HEK293T (cell line): Measurements from ENCODE around the gene PPP5C.

Source experiments
- BHLHE40 ChIP-seq: fragments of 450-650 bp; IDR thresholded peaks from 2 replicates; pipeline ENCODE4 v1.6.1; 2016; ENCODE audit warnings: mild to moderate bottlenecking, moderate library complexity, borderline replicate concordance
- FOXK2 ChIP-seq: fragments of 450-650 bp; IDR thresholded peaks from 2 replicates; pipeline ENCODE4 v1.6.1; 2016; ENCODE audit warnings: mild to moderate bottlenecking
- FOXM1 ChIP-seq: fragments of 450-650 bp; IDR thresholded peaks from 2 replicates; pipeline ENCODE4 v1.6.1; 2017; ENCODE audit warnings: mild to moderate bottlenecking, borderline replicate concordance
- LEF1 ChIP-seq: fragments of 450-650 bp; IDR thresholded peaks from 2 replicates; pipeline ENCODE4 v1.6.1; 2017; ENCODE audit warnings: mild to moderate bottlenecking, borderline replicate concordance
- NFRKB ChIP-seq: fragments of 450-650 bp; IDR thresholded peaks from 2 replicates; pipeline ENCODE4 v1.6.1; 2016; ENCODE audit warnings: mild to moderate bottlenecking, moderate library complexity
- SP1 ChIP-seq: fragments of 450-650 bp; IDR thresholded peaks from 2 replicates; pipeline ENCODE4 v1.6.1; 2017
- TARDBP ChIP-seq: fragments of 450-650 bp; IDR thresholded peaks from 2 replicates; pipeline ENCODE4 v1.6.1; 2016
- ZNF384 ChIP-seq: fragments of 450-650 bp; IDR thresholded peaks from 2 replicates; pipeline ENCODE4 v1.6.1; 2016

GRCh38 chr19:46350029-46350757 lies 3.3 kb downstream of the PPP5C start:
- TF ChIP-seq SP1 = no peak
- TF ChIP-seq FOXM1 = no peak
- TF ChIP-seq FOXK2 = no peak
- TF ChIP-seq NFRKB = no peak
- TF ChIP-seq LEF1 = no peak
- TF ChIP-seq ZNF384 = no peak
- no peak for TF ChIP-seq TARDBP
- no peak for TF ChIP-seq BHLHE40
